HG03108 (cell line): ENCODE measurements around the gene ECPAS.
"Not testable (repeated sequence)": the region's sequence is repeated elsewhere in the genome, so short reads cannot be mapped to it uniquely, and the experiment has no call there.

ENCODE experiments used
- ATAC-seq: cut with Tn5 transposase; IDR thresholded peaks from one replicate; pipeline ENCODE4 v1.9.1; 2021; ENCODE audit warnings: moderate library complexity; ENCODE audit not compliant: unreplicated experiment

The ECPAS gene

GRCh38 chr9:111474385-111474784 is 9.8 kb downstream of the ECPAS start:
- ATAC-seq: no peak

GRCh38 chr9:111467778-111468367 is 16.3 kb downstream of the ECPAS start:
- no peak for ATAC-seq

- ATAC-seq: no peak
Observed at GRCh38 chr9:111463048-111463447, 21.1 kb downstream of the ECPAS start.

- no peak for ATAC-seq
Observed at GRCh38 chr9:111458139-111459009, 25.8 kb downstream of the ECPAS start.

GRCh38 chr9:111456529-111456928 is 27.7 kb downstream of the ECPAS start:
- no peak for ATAC-seq

GRCh38 chr9:111455638-111456037 is 28.5 kb downstream of the ECPAS start:
- ATAC-seq: no peak

- no peak for ATAC-seq
Observed at GRCh38 chr9:111454751-111455150, 29.4 kb downstream of the ECPAS start.

- no peak for ATAC-seq
Observed at GRCh38 chr9:111451570-111451969, 32.6 kb downstream of the ECPAS start.

GRCh38 chr9:111450124-111450523 is 34.1 kb downstream of the ECPAS start:
- ATAC-seq: no peak

- no peak for ATAC-seq
Observed at GRCh38 chr9:111449705-111450104, 34.5 kb downstream of the ECPAS start.

- ATAC-seq: not testable (repeated sequence)
Observed at GRCh38 chr9:111445799-111446198, 38.4 kb downstream of the ECPAS start.

GRCh38 chr9:111443454-111443853 is 40.7 kb downstream of the ECPAS start:
- ATAC-seq: no peak

GRCh38 chr9:111442360-111443027 is 41.7 kb downstream of the ECPAS start:
- no peak for ATAC-seq

- ATAC-seq: no peak
Observed at GRCh38 chr9:111440226-111440625, 44.0 kb downstream of the ECPAS start.

- ATAC-seq: no peak
Observed at GRCh38 chr9:111438541-111439235, 45.5 kb downstream of the ECPAS start.

GRCh38 chr9:111436571-111436970 is 47.6 kb downstream of the ECPAS start:
- ATAC-seq: no peak

- ATAC-seq: no peak
Observed at GRCh38 chr9:111433082-111433481, 51.1 kb downstream of the ECPAS start.

GRCh38 chr9:111431684-111432083 is 52.5 kb downstream of the ECPAS start:
- no peak for ATAC-seq

- no peak for ATAC-seq
Observed at GRCh38 chr9:111429175-111429574, 55.0 kb downstream of the ECPAS start.

- no peak for ATAC-seq
Observed at GRCh38 chr9:111427186-111427585, 57.0 kb downstream of the ECPAS start.

GRCh38 chr9:111423389-111423788 is 60.8 kb downstream of the ECPAS start:
- no peak for ATAC-seq
